ENCODE measurements around the gene TBX4. TPM values are rescaled to one million over a fixed set of nuclear protein-coding genes. Genes with fewer than 3 reads are reported as not detected.

TBX4 gene
- polyA plus RNA-seq, 3 donors, result not detected

DNA sequence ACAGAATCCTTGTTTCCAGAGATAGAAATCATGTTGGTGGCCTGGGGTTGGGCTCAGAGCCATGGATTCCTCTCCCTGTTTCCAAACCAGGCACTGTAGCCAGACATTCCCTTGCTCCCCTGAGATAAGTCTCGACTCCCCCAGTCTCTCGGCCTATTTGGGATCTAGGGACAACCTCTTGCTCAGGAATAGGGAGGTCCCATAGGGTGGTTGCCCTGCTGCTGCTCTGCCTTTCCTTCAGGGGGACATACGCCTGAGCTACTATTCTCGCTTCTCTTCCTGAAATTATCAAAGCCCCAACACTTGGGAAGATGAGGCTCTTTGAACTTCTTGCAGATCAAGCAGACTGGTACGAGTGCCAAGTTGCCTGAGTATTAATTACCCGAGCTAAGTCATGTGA is 58.0 kb downstream of the TBX4 start:
- Mint-ChIP-seq H3K4me3 (no peak overlapping the region), H3K27ac (no peak overlapping the region), H3K4me1 (no peaks in the 10 kb centered on the region), H3K9me3 (no peaks in the 10 kb centered on the region), H3K36me3 (no peaks in the 10 kb centered on the region), H3K27me3 (ENCODE audit: low read depth in 3 of 3) (peaks cover 2 to 17% (median 7%) of the 10 kb centered on the region in 3 donors)
- WGBS (ENCODE audit: insufficient coverage), result 88% methylated on average over 4 of the region's 6 CpGs
- TF ChIP-seq, protein P1, sequence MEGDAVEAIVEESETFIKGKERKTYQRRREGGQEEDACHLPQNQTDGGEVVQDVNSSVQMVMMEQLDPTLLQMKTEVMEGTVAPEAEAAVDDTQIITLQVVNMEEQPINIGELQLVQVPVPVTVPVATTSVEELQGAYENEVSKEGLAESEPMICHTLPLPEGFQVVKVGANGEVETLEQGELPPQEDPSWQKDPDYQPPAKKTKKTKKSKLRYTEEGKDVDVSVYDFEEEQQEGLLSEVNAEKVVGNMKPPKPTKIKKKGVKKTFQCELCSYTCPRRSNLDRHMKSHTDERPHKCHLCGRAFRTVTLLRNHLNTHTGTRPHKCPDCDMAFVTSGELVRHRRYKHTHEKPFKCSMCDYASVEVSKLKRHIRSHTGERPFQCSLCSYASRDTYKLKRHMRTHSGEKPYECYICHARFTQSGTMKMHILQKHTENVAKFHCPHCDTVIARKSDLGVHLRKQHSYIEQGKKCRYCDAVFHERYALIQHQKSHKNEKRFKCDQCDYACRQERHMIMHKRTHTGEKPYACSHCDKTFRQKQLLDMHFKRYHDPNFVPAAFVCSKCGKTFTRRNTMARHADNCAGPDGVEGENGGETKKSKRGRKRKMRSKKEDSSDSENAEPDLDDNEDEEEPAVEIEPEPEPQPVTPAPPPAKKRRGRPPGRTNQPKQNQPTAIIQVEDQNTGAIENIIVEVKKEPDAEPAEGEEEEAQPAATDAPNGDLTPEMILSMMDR (IDR thresholded peaks at IDR 0.05), result no peak
- intact Hi-C loops (cut with micrococcal nuclease), result no loop called here
- no peaks in the 10 kb centered on the region for H3K4me1 ChIP-seq (ENCODE audit: control insufficient read depth in 1 of 2, insufficient read depth in 2 of 2, low read length in 2 of 2)
- H3K9me3 ChIP-seq (replicated peaks in 1 of 2; ENCODE audit: control insufficient read depth in 1 of 2, insufficient read depth in 1 of 2, low read length in 2 of 2), result no peaks in the 10 kb centered on the region
- no peak overlapping the region for H3K4me3 ChIP-seq (replicated peaks in 1 of 3; ENCODE audit: low read depth in 2 of 3, low read length in 3 of 3)
- H4K20me1 ChIP-seq (ENCODE audit: insufficient read depth, low read length), result no peaks in the 10 kb centered on the region
- H3K4me2 ChIP-seq (replicated peaks; ENCODE audit: extremely low read depth, low read length, poor library complexity, severe bottlenecking), result no peak overlapping the region
- H2AFZ ChIP-seq (ENCODE audit: insufficient read depth, low read depth, low read length, poor library complexity, severe bottlenecking), result no peak overlapping the region
- H3K79me2 ChIP-seq (ENCODE audit: insufficient read depth, low read length), result no peaks in the 10 kb centered on the region
- no peak overlapping the region for H3K9ac ChIP-seq (ENCODE audit: insufficient read depth, low read length, poor library complexity, severe bottlenecking)
- H3K27me3 ChIP-seq (ENCODE audit: control insufficient read depth in 2 of 2, insufficient read depth in 2 of 2, low read length in 2 of 2), result peaks cover 0 to 2% of the 10 kb centered on the region in 2 donors
- no peaks in the 10 kb centered on the region for H3K36me3 ChIP-seq (replicated peaks in 1 of 2; ENCODE audit: control insufficient read depth in 1 of 2, insufficient read depth in 2 of 2, low read length in 2 of 2)
- H3K27ac ChIP-seq (ENCODE audit: low read depth in 1 of 2, low read length in 2 of 2), result no peak overlapping the region
- DNase-seq, result no peak

DNA sequence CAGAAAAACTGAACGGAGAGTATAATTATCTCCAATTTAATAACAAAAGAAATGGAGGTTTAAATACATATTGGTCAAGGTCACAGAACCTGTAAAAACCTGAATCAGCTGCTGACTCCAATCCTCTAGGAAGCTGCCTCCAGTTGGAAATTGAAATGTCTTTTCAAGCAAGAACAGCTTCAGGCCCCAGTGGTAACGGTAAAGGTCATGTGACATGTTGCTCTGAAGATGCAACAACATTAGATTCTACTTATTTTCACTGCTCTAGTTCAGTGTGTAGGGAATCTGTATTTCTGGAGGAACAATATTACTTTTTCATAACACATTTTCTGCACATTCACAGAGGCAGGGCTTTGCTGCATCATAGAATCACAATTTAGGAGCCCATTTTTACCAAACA is 58.8 kb downstream of the TBX4 start:
- no peak overlapping the region for H3K9ac ChIP-seq (ENCODE audit: insufficient read depth, low read length, poor library complexity, severe bottlenecking)
- no peak overlapping the region for H3K4me3 ChIP-seq (replicated peaks in 1 of 3; ENCODE audit: low read depth in 2 of 3, low read length in 3 of 3)
- no peaks in the 10 kb centered on the region for H3K9me3 ChIP-seq (replicated peaks in 1 of 2; ENCODE audit: control insufficient read depth in 1 of 2, insufficient read depth in 1 of 2, low read length in 2 of 2)
- TF ChIP-seq, protein P1 (IDR thresholded peaks at IDR 0.05), result no peak
- no CpG with 5 or more reads among the region's 2 CpGs for WGBS (ENCODE audit: insufficient coverage)
- H3K4me2 ChIP-seq (replicated peaks; ENCODE audit: extremely low read depth, low read length, poor library complexity, severe bottlenecking), result no peak overlapping the region
- peaks cover 2 to 15% (median 4%) of the 10 kb centered on the region in 3 donors for H3K27me3 Mint-ChIP-seq (ENCODE audit: low read depth in 3 of 3)
- no peaks in the 10 kb centered on the region for H3K4me1 Mint-ChIP-seq
- intact Hi-C loops (cut with micrococcal nuclease), result no loop called here
- no peaks in the 10 kb centered on the region for H3K4me1 ChIP-seq (ENCODE audit: control insufficient read depth in 1 of 2, insufficient read depth in 2 of 2, low read length in 2 of 2)
- H3K27ac ChIP-seq (ENCODE audit: low read depth in 1 of 2, low read length in 2 of 2), result no peak overlapping the region
- H3K27me3 ChIP-seq (ENCODE audit: control insufficient read depth in 2 of 2, insufficient read depth in 2 of 2, low read length in 2 of 2), result peaks cover 0 to 2% of the 10 kb centered on the region in 2 donors
- no peaks in the 10 kb centered on the region for H4K20me1 ChIP-seq (ENCODE audit: insufficient read depth, low read length)
- no peaks in the 10 kb centered on the region for H3K79me2 ChIP-seq (ENCODE audit: insufficient read depth, low read length)
- DNase-seq, result no peak
- no peak overlapping the region for H3K4me3 Mint-ChIP-seq
- H3K9me3 Mint-ChIP-seq, result no peaks in the 10 kb centered on the region
- no peaks in the 10 kb centered on the region for H3K36me3 ChIP-seq (replicated peaks in 1 of 2; ENCODE audit: control insufficient read depth in 1 of 2, insufficient read depth in 2 of 2, low read length in 2 of 2)
- no peak overlapping the region for H2AFZ ChIP-seq (ENCODE audit: insufficient read depth, low read depth, low read length, poor library complexity, severe bottlenecking)
- H3K27ac Mint-ChIP-seq, result no peak overlapping the region
- H3K36me3 Mint-ChIP-seq, result no peaks in the 10 kb centered on the region
